Prostate gland (tissue), 2 donors: Measurements from ENCODE around the gene UNC5C.

Source experiments
- CTCF ChIP-seq, 4 experiments: fragments of 200-600 bp in 2 of 4; fragments of 450-650 bp in 2 of 4; sonication (generic) in 2 of 4; IDR thresholded peaks; 1 replicate in 3 of 4; 2 replicates in 1 of 4; pipeline ENCODE4 v1.5.1; 2016 to 2019; ENCODE audit warnings: antibody characterized with exemption in 4 of 4, mild to moderate bottlenecking in 2 of 4, moderate library complexity in 2 of 4
- POLR2A ChIP-seq: fragments of 450-650 bp; IDR thresholded peaks from one replicate; pipeline ENCODE4 v1.6.1; 2016; ENCODE audit warnings: antibody characterized with exemption, mild to moderate bottlenecking
- POLR2AphosphoS5 ChIP-seq: sonication (generic); formaldehyde crosslinking; IDR thresholded peaks from one replicate; pipeline ENCODE4 v1.6.1; 2017; ENCODE audit warnings: antibody characterized with exemption

- TF ChIP-seq CTCF (IDR thresholded peaks at IDR 0.05): no peak
- TF ChIP-seq POLR2AphosphoS5: no peak
- TF ChIP-seq POLR2A: no peak
Measured at GRCh38 chr4:95470622-95471021, 78.2 kb downstream of the UNC5C start.
